HG03060 (cell line): Measurements from ENCODE around the gene CFD.

Source experiments
- ATAC-seq: cut with Tn5 transposase; IDR thresholded peaks from one replicate; pipeline ENCODE4 v1.9.1; 2021; ENCODE audit warnings: low read depth, moderate number of reproducible peaks; ENCODE audit not compliant: unreplicated experiment

The CFD gene

GRCh38 chr19:902093-902370 is 42.6 kb downstream of the CFD start:
- no peak for ATAC-seq

DNA sequence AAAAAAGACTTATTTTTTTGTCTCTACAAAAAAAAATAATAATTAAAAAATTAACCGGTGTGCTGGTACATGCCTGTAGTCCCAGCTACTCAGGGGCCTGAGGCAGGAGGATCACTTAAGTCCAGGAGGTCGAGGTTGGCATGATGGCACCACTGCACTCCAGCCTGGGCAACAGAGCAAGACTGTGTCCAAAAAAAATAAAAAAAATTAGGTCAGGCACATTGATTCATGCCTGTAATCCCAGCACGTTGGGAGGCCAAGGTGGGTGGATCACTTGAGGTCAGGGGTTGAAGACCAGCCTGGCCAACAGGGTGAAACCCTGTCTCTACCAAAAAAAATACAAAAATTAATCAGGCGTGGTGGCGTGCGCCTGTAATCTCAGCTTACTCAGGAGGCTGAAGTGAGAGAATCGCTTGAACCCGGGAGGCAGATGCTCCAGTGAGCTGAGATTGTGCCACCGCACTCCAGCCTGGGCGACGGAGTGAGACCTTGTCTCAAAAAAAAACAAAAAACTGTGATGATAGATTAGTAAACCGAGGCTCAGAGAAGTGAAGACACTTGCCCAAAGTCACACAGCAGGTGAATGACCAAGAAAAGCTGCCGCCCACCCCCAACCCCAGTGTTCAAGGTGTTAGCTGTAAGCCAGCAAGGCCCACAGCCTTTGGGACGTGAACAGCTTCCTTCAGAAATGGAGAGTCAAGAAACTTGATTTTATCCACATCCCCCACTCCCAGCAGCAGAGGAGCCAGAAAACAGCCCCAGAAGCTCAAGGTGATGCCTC is 43.2 kb downstream of the CFD start:
- ATAC-seq = no peak

- no peak for ATAC-seq
Measured at GRCh38 chr19:903266-903797, 43.9 kb downstream of the CFD start.

GRCh38 chr19:904545-904944 is 45.1 kb downstream of the CFD start:
- ATAC-seq = no peak

- ATAC-seq = no peak
Measured at GRCh38 chr19:906480-906879, 47.0 kb downstream of the CFD start.

- no peak for ATAC-seq
Measured at GRCh38 chr19:907183-907853, 47.9 kb downstream of the CFD start.

DNA sequence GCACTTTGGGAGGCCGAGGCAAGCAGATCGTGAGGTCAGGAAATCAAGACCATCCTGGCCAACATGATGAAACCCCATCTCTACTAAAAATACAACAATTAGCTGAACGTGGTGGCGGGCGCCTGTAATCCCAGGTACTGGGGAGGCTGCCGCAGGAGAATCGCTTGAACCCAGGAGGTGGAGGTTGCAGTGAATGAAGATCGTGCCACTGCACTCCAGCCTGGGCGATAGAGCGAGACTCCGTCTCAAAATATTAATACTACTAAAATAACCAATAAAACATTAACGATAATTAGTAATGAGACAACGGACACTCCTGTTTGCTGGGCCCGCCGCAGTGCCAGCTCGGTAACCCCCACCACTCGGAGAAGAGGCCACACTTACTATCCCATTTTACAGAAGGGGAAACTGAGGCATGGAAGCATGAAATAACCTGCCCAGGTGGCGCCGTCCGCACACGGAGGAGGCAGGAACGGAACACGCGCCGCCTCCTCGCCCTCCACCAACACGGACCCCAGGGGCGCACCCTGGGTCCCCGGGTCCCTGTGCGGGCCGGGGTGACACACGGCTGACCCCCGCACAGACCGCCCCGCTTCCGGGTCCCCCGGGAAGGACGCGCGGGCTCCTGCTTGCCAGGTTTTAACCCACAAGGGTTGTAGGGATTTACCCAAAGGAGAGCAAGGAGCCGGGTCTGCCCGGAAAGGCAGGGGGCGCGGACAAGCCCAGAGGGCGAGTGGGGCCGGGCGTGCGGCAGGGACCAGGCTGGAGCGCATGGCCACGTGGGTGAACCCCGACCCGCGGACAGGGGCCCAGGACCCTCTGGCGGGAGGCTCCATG is 52.0 kb downstream of the CFD start:
- ATAC-seq = no peak

- ATAC-seq = no peak
Measured at GRCh38 chr19:912181-913079, 53.0 kb downstream of the CFD start.
